ENCODE measurements around the gene FSHR.

FSHR gene

DNA sequence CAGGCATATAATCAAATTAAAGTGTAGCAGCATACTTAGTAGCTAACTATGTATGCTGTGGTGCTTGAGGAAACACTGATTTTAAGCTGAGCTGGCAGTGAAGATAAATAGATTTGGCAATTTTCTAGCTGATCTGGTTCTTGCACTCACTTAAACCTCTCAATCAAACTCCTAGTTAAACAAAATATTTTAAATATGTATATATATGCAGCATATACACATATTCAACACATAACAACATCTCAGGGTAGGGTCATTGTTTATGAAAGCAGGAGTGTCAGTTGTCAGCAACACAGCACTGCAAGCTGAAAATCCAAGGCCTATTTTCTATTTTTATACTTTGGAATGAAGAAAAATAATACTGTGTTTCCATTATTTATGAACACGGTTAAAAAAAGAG, 10.4 kb upstream of the FSHR start:
- no peak overlapping the region for H2BK5ac ChIP-seq (ENCODE audit: low read depth, low read length, poor library complexity)
- H3K9me3 ChIP-seq (ENCODE audit: insufficient read depth, low read depth, low read length), result no peaks in the 10 kb centered on the region
- H3K4me1 ChIP-seq (ENCODE audit: control insufficient read depth in 1 of 2, insufficient read depth in 2 of 2, low read length in 2 of 2), result peaks cover 0 to 2% of the 10 kb centered on the region in 2 experiments
- H3K23ac ChIP-seq (ENCODE audit: low read length), result no peak overlapping the region
- H2AFZ ChIP-seq (ENCODE audit: insufficient read depth, low read length, poor library complexity), result no peak overlapping the region
- H4K8ac ChIP-seq (ENCODE audit: low read depth, low read length), result no peak overlapping the region
- H2AK5ac ChIP-seq (ENCODE audit: low read length), result no peak overlapping the region
- H4K12ac ChIP-seq (ENCODE audit: low read depth, low read length), result no peak overlapping the region
- H3K27me3 ChIP-seq (ENCODE audit: insufficient read depth, low read length), result no peaks in the 10 kb centered on the region
- no CpG with 5 or more reads among the region's 1 CpG for WGBS (ENCODE audit: extremely low coverage, insufficient coverage, insufficient read length)
- no peak overlapping the region for H2BK12ac ChIP-seq (ENCODE audit: low read length)
- H3K18ac ChIP-seq (ENCODE audit: low read length), result no peak overlapping the region
- no peaks in the 10 kb centered on the region for H3K79me1 ChIP-seq (ENCODE audit: low read length)
- H3K27ac ChIP-seq (ENCODE audit: low read depth, low read length), result no peak overlapping the region
- no peaks in the 10 kb centered on the region for H3K79me2 ChIP-seq (ENCODE audit: control insufficient read depth, insufficient read depth, low read length, poor library complexity)
- no peak overlapping the region for H3K4ac ChIP-seq (ENCODE audit: low read depth, low read length)
- H3K36me3 ChIP-seq (ENCODE audit: control insufficient read depth in 1 of 2, insufficient read depth in 2 of 2, low read length in 2 of 2), result no peaks in the 10 kb centered on the region
- H3K4me2 ChIP-seq (ENCODE audit: low read length), result no peak overlapping the region
- no peak overlapping the region for H3K9ac ChIP-seq (ENCODE audit: low read length)
- H2BK120ac ChIP-seq (ENCODE audit: insufficient read depth, low read length, poor library complexity), result no peak overlapping the region
- no peak overlapping the region for H3K4me3 ChIP-seq (ENCODE audit: low read depth, low read length)
- no peak overlapping the region for H4K91ac ChIP-seq (ENCODE audit: low read depth, low read length)
- H3K14ac ChIP-seq (ENCODE audit: low read length), result no peak overlapping the region
- DNase-seq, result no peak

DNA sequence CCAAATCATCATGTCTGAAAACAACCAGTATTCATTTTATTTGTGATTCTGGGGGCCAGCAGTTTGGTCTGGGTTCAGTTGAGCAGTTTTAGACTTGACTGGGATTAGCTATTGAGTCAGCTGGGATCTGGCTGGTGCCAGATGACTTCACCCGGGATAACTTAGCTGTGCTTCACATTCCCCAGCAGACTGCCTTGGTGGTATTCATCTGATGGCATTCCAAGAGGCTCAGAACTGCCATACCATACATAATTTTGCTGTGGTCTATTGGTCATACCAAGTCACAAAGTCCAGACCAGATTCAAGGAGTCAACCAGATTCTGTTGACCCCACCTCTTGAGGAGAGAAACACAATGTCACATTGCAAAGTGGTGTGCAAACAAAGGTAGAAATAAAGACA, 7.8 kb upstream of the FSHR start:
- H4K8ac ChIP-seq (ENCODE audit: low read depth, low read length), result no peak overlapping the region
- DNase-seq, result no peak
- peaks cover 0 to 2% of the 10 kb centered on the region in 2 experiments for H3K4me1 ChIP-seq (ENCODE audit: control insufficient read depth in 1 of 2, insufficient read depth in 2 of 2, low read length in 2 of 2)
- no peak overlapping the region for H3K4me2 ChIP-seq (ENCODE audit: low read length)
- H2AFZ ChIP-seq (ENCODE audit: insufficient read depth, low read length, poor library complexity), result no peak overlapping the region
- no peak overlapping the region for H4K91ac ChIP-seq (ENCODE audit: low read depth, low read length)
- no peak overlapping the region for H3K18ac ChIP-seq (ENCODE audit: low read length)
- H3K27me3 ChIP-seq (ENCODE audit: insufficient read depth, low read length), result no peaks in the 10 kb centered on the region
- no peaks in the 10 kb centered on the region for H3K9me3 ChIP-seq (ENCODE audit: insufficient read depth, low read depth, low read length)
- no peak overlapping the region for H3K9ac ChIP-seq (ENCODE audit: low read length)
- H3K27ac ChIP-seq (ENCODE audit: low read depth, low read length), result no peak overlapping the region
- H2BK120ac ChIP-seq (ENCODE audit: insufficient read depth, low read length, poor library complexity), result no peak overlapping the region
- H2BK5ac ChIP-seq (ENCODE audit: low read depth, low read length, poor library complexity), result no peak overlapping the region
- no peak overlapping the region for H3K4me3 ChIP-seq (ENCODE audit: low read depth, low read length)
- H2BK12ac ChIP-seq (ENCODE audit: low read length), result no peak overlapping the region
- WGBS (ENCODE audit: extremely low coverage, insufficient coverage, insufficient read length), result no CpG with 5 or more reads among the region's 1 CpG
- H4K12ac ChIP-seq (ENCODE audit: low read depth, low read length), result no peak overlapping the region
- H3K36me3 ChIP-seq (ENCODE audit: control insufficient read depth in 1 of 2, insufficient read depth in 2 of 2, low read length in 2 of 2), result no peaks in the 10 kb centered on the region
- no peaks in the 10 kb centered on the region for H3K79me1 ChIP-seq (ENCODE audit: low read length)
- H2AK5ac ChIP-seq (ENCODE audit: low read length), result no peak overlapping the region
- no peak overlapping the region for H3K4ac ChIP-seq (ENCODE audit: low read depth, low read length)
- H3K79me2 ChIP-seq (ENCODE audit: control insufficient read depth, insufficient read depth, low read length, poor library complexity), result no peaks in the 10 kb centered on the region
- no peak overlapping the region for H3K14ac ChIP-seq (ENCODE audit: low read length)
- no peak overlapping the region for H3K23ac ChIP-seq (ENCODE audit: low read length)

DNA sequence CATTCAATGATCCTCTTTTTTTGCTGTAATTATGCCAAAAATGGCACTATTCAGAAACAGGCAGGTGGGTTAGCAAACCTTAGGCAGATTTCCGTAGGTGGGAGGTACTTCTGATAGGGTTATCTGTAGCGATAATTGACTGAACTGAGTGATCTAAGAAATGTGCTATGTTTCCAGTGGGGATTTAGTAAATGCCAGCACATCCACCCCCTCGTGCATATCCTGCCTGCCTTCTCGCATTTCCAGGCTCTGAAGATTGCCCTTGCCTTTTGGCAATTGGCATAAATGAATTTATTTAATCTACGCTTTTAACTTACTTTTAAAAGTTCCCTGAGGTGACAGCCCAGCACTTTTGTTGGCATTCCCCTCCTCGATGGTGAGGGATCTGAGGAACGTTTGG, 576 bp upstream of the FSHR start:
- Histone ChIP-seq H3K9ac (ENCODE audit: low read length) (no peak overlapping the region), H2BK120ac (ENCODE audit: insufficient read depth, low read length, poor library complexity) (no peak overlapping the region), H2BK12ac (ENCODE audit: low read length) (no peak overlapping the region), H3K4me3 (ENCODE audit: low read depth, low read length) (no peak overlapping the region), H3K36me3 (ENCODE audit: control insufficient read depth in 1 of 2, insufficient read depth in 2 of 2, low read length in 2 of 2) (no peaks in the 10 kb centered on the region), H3K9me3 (ENCODE audit: insufficient read depth, low read depth, low read length) (no peaks in the 10 kb centered on the region), H3K4me1 (ENCODE audit: control insufficient read depth in 1 of 2, insufficient read depth in 2 of 2, low read length in 2 of 2) (peaks cover 0 to 8% of the 10 kb centered on the region in 2 experiments), H4K91ac (ENCODE audit: low read depth, low read length) (no peak overlapping the region), H3K27ac (ENCODE audit: low read depth, low read length) (no peak overlapping the region), H3K14ac (ENCODE audit: low read length) (no peak overlapping the region), H3K79me2 (ENCODE audit: control insufficient read depth, insufficient read depth, low read length, poor library complexity) (no peaks in the 10 kb centered on the region), H2AFZ (ENCODE audit: insufficient read depth, low read length, poor library complexity) (no peak overlapping the region), H3K23ac (ENCODE audit: low read length) (no peak overlapping the region), H3K4ac (ENCODE audit: low read depth, low read length) (no peak overlapping the region), H3K4me2 (ENCODE audit: low read length) (no peak overlapping the region), H2BK5ac (ENCODE audit: low read depth, low read length, poor library complexity) (no peak overlapping the region), H3K18ac (ENCODE audit: low read length) (no peak overlapping the region), H2AK5ac (ENCODE audit: low read length) (no peak overlapping the region), H3K27me3 (ENCODE audit: insufficient read depth, low read length) (no peaks in the 10 kb centered on the region), H3K79me1 (ENCODE audit: low read length) (no peaks in the 10 kb centered on the region), H4K8ac (ENCODE audit: low read depth, low read length) (no peak overlapping the region), H4K12ac (ENCODE audit: low read depth, low read length) (no peak overlapping the region)
- DNase-seq, result no peak
- no CpG with 5 or more reads among the region's 7 CpGs for WGBS (ENCODE audit: extremely low coverage, insufficient coverage, insufficient read length)

DNA sequence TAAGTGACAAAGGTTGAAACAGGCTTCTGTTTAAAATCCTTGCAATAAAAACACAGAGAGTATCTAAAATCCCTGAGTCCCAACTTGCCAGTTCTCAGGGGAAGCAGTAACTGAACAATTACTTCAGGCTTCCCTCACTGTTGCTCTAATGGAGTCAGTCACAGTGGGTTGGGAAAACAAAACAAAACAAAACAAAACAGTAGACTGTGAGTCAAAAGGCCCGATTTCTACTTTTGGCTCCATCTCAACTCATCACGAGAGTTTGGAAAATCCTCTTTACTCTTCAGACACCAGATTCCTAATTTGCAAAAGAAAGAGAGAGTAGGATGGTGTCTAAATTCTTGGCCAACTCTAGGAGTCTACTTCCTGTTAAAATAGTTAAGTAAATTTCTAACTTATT, 1.1 kb downstream of the FSHR start:
- Histone ChIP-seq H3K27ac (ENCODE audit: low read depth, low read length) (no peak overlapping the region), H3K4me2 (ENCODE audit: low read length) (no peak overlapping the region), H3K4me1 (ENCODE audit: control insufficient read depth in 1 of 2, insufficient read depth in 2 of 2, low read length in 2 of 2) (peaks cover 0 to 8% of the 10 kb centered on the region in 2 experiments), H3K79me1 (ENCODE audit: low read length) (no peaks in the 10 kb centered on the region), H2AFZ (ENCODE audit: insufficient read depth, low read length, poor library complexity) (no peak overlapping the region), H2AK5ac (ENCODE audit: low read length) (no peak overlapping the region), H2BK120ac (ENCODE audit: insufficient read depth, low read length, poor library complexity) (no peak overlapping the region), H3K36me3 (ENCODE audit: control insufficient read depth in 1 of 2, insufficient read depth in 2 of 2, low read length in 2 of 2) (no peaks in the 10 kb centered on the region), H2BK5ac (ENCODE audit: low read depth, low read length, poor library complexity) (no peak overlapping the region), H3K9ac (ENCODE audit: low read length) (no peak overlapping the region), H3K27me3 (ENCODE audit: insufficient read depth, low read length) (no peaks in the 10 kb centered on the region), H3K14ac (ENCODE audit: low read length) (no peak overlapping the region), H2BK12ac (ENCODE audit: low read length) (no peak overlapping the region), H3K4me3 (ENCODE audit: low read depth, low read length) (no peak overlapping the region), H4K91ac (ENCODE audit: low read depth, low read length) (no peak overlapping the region), H4K8ac (ENCODE audit: low read depth, low read length) (no peak overlapping the region), H3K23ac (ENCODE audit: low read length) (no peak overlapping the region), H3K4ac (ENCODE audit: low read depth, low read length) (no peak overlapping the region), H3K9me3 (ENCODE audit: insufficient read depth, low read depth, low read length) (no peaks in the 10 kb centered on the region), H3K79me2 (ENCODE audit: control insufficient read depth, insufficient read depth, low read length, poor library complexity) (no peaks in the 10 kb centered on the region), H3K18ac (ENCODE audit: low read length) (no peak overlapping the region), H4K12ac (ENCODE audit: low read depth, low read length) (no peak overlapping the region)
- no CpG with 5 or more reads among the region's 2 CpGs for WGBS (ENCODE audit: extremely low coverage, insufficient coverage, insufficient read length)
- DNase-seq, result no peak
